Measurements from ENCODE around the gene NINL.
A peak's percentile ranks its signal among the peaks of the same experiment; 100 is the strongest.

The NINL gene

DNA sequence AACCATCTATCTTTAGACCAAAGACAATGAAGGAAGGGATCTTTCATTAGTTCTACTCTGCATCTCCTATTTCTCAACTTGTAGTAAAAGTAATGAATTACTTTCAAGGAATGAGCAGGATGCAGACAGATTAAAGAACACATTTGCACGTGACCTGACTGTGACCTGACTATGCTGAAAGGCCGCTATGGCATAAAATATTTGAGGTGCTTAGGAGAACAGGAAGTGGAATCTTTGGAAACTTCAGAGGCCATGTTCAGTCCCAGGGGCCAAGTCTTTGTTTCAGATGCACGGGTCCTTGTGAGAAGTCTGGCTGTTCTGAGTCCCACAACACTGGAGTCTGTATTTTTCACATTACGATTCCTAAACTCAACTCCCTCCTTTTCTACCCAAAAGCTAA, 41.0 kb downstream of the NINL start:
- no peaks in the 10 kb centered on the region for H3K27me3 ChIP-seq (ENCODE audit: insufficient read depth, low read depth, severe bottlenecking)
- no peaks in the 10 kb centered on the region for H3K9me3 ChIP-seq (ENCODE audit: severe bottlenecking)
- H3K36me3 ChIP-seq: peaks cover 8% of the 10 kb centered on the region; the same call in 1 of the 2 replicates
- no peak for DNase-seq
- TF ChIP-seq, protein P1, sequence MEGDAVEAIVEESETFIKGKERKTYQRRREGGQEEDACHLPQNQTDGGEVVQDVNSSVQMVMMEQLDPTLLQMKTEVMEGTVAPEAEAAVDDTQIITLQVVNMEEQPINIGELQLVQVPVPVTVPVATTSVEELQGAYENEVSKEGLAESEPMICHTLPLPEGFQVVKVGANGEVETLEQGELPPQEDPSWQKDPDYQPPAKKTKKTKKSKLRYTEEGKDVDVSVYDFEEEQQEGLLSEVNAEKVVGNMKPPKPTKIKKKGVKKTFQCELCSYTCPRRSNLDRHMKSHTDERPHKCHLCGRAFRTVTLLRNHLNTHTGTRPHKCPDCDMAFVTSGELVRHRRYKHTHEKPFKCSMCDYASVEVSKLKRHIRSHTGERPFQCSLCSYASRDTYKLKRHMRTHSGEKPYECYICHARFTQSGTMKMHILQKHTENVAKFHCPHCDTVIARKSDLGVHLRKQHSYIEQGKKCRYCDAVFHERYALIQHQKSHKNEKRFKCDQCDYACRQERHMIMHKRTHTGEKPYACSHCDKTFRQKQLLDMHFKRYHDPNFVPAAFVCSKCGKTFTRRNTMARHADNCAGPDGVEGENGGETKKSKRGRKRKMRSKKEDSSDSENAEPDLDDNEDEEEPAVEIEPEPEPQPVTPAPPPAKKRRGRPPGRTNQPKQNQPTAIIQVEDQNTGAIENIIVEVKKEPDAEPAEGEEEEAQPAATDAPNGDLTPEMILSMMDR (IDR thresholded peaks at IDR 0.05; ENCODE audit: low read depth, low read length): no peak
- H3K27ac ChIP-seq: peak overlapping the region; percentile 78
- peak overlapping the region; percentile 9; the same call in 1 of the 2 replicates for H3K4me3 ChIP-seq (ENCODE audit: low read depth, low read length)

DNA sequence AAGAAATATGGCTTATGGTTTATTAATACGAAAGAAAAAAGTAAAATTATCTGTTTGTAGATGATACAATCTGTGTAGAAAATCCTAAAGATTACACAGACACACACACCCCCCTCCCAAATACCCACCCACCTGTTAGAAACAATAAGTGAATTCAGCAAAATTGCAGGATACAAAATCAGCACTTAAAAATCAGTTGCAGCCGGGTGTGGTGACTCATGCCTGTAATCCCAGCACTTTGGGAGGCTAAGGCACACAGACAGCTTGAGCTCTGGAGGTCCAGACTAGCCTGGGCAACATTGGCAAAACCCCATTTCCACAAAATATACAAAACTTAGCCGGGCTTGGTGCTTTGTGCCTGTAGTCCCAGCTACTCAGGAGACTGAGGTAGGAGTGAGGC, 42.3 kb downstream of the NINL start:
- peaks cover 8% of the 10 kb centered on the region; the same call in 1 of the 2 replicates for H3K36me3 ChIP-seq
- TF ChIP-seq, protein P1 (IDR thresholded peaks at IDR 0.05; ENCODE audit: low read depth, low read length): no peak
- H3K27ac ChIP-seq: peak overlapping the region; percentile 78
- H3K27me3 ChIP-seq (ENCODE audit: insufficient read depth, low read depth, severe bottlenecking): no peaks in the 10 kb centered on the region
- H3K9me3 ChIP-seq (ENCODE audit: severe bottlenecking): no peaks in the 10 kb centered on the region
- DNase-seq: no peak
- no peak overlapping the region for H3K4me3 ChIP-seq (ENCODE audit: low read depth, low read length)

DNA sequence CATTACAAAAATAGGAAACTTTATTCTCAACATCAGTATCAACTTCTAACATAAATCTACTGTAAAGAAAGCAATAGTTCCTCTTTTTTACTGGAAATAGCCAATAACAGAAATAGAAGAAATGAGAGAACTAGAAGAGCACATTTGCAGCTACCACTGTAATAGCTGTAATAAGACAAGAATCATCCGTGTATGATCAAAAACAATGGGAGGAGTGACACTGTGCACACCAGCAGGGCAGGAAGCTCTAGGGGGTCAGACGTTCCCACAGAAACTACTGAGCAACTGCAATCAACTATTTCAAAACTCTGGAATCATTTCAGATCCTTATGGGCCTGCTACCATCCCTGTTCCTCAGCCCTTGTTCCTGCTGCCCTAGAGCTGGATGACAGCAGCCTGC, 43.7 kb downstream of the NINL start:
- Histone ChIP-seq H3K36me3 (peaks cover 7% of the 10 kb centered on the region; the same call in 1 of the 2 replicates), H3K4me3 (ENCODE audit: low read depth, low read length) (no peak overlapping the region), H3K27me3 (ENCODE audit: insufficient read depth, low read depth, severe bottlenecking) (no peaks in the 10 kb centered on the region), H3K9me3 (ENCODE audit: severe bottlenecking) (no peaks in the 10 kb centered on the region), H3K27ac (no peak overlapping the region; the same call in 1 of the 2 replicates)
- TF ChIP-seq, protein P1 (IDR thresholded peaks at IDR 0.05; ENCODE audit: low read depth, low read length): no peak
- no peak for DNase-seq

DNA sequence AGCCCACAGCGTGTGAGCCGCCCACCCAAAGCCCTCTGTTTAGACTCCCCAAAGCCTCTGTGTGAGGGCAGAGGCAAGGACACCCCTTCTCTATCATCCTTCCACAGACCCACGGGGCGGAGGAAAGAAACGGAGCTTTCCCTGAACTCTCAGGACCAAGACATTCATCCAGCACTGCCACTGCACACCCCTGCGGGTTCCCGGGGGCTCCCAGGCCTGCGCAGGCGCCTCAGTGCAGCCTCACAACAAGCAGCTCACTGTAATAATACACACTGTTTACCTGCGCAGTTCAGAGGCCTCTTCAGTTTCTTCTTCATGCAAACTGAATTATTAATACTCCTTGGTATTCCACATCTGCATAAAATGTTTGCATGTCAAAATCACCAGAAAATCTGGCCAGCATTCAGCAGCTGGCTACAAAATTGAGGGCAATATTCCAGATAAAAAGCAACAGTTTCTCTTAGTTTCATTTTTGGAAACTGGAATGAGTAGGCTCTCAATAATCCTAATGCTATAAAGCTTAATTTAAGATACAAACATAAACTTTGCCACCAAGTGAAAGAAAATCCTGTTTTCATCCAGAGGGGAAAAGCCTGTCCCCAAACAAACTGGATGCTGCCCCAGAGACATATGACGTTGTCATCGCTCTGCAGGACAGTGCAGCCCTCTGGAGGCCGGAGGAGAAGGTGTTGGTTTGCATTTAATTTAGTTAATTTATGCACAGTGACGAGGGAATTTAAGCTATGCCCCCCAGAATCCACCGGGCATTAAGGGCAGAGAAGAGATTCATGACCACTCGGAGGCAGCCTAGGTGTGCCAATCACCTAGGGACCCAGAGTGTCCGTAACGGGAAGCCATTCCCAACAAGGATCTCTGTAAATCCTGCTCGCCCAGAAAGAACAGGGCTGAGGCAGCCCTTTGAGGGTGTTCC, 45.3 kb downstream of the NINL start:
- Histone ChIP-seq H3K27me3 (ENCODE audit: insufficient read depth, low read depth, severe bottlenecking) (no peaks in the 10 kb centered on the region), H3K4me3 (ENCODE audit: low read depth, low read length) (no peak overlapping the region), H3K9me3 (ENCODE audit: severe bottlenecking) (no peaks in the 10 kb centered on the region), H3K36me3 (peaks cover 4% of the 10 kb centered on the region; the same call in 1 of the 2 replicates), H3K27ac (no peak overlapping the region)
- TF ChIP-seq, protein P1 (IDR thresholded peaks at IDR 0.05; ENCODE audit: low read depth, low read length): 0 out of 2 replicates have a peak, but pooled peaks have one; percentile 26
- peak; percentile 42 for DNase-seq

DNA sequence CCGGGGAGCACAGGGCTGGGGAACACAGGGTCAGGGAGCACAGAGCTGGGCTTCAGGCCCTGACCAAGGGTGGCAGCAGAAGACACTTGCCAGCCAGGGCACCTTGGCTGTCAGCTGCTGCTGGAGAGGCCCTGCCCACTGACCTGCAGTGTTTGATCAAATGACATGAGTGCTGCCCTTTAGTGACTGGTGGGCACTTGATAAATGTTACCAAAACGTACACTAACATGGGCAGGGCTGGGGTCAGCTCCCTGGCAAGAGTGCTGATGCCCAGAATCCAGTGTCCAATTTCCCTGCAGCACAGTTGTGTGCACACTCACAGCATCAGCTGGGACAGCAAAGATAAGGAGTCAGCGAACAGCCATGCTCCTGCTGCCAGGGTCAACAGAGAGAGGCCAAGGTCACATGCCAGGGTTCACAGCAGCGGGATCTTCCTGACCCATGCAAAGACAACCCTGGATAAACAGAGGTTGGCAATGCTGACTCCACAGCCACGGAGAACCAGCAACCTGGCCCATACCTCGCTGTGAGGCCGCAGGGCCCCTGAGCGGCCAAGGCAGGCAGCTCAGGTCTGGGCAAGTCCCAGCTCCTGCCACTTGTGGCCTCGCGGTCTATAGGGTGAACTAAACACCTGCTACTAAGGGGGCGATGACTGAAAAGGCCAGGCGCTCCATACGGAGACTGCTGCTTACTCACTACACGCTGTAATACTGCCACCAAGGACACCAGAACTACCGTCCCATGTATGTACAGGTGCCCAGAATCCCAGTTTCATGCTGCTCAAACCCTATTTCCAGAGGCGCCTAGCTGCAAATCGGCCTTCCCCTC, 46.3 kb downstream of the NINL start:
- Histone ChIP-seq H3K27me3 (ENCODE audit: insufficient read depth, low read depth, severe bottlenecking) (no peaks in the 10 kb centered on the region), H3K27ac (no peak overlapping the region), H3K36me3 (peaks cover 4% of the 10 kb centered on the region; the same call in 1 of the 2 replicates), H3K4me3 (ENCODE audit: low read depth, low read length) (no peak overlapping the region), H3K9me3 (ENCODE audit: severe bottlenecking) (no peaks in the 10 kb centered on the region)
- TF ChIP-seq, protein P1 (IDR thresholded peaks at IDR 0.05; ENCODE audit: low read depth, low read length): no peak
- DNase-seq: no peak

Data from WERI-Rb-1 (cell line).